Measurements from ENCODE around the gene FAM120B. TPM values are rescaled to one million over a fixed set of nuclear protein-coding genes. Genes with fewer than 3 reads are reported as not detected.

The FAM120B gene
- total and polyA plus RNA-seq, 2 donors (not counting 1 experiment from before 2014, with no cell fraction given), result 14.4 to 19.3 TPM

DNA sequence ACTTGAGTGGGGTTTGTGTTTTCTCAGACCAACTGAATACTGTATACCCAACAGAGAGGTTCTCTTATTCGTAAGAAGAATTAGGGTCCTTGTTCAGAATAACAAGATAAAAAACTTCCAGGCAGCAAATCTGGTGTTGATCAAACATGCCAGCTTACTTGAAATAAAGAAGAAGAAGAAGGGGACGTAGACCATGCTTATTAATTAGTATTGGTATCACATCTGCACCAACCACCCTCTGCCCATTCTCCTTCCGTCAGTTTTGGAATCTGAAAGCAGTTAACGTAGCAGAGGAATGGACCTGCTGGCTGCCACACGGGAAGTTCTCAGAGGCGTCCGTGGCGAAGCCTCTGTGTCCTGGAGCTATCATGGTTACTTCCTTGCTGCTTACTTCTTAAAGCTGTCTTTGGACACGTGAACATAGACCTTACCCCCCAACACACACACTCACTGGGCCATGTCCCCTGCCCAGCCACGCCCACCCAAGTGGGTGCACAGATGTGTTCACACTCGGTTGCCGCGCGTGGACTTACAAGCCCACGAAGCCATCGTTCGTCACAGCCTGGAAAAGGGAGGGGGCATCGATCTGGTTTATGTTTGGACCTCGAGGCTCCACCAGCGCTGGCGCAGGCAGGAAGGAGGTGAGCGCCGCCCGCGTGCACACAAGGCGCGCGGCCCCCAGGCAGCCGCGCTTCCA, 11.6 kb upstream of the FAM120B start:
- TF ChIP-seq, protein P1, sequence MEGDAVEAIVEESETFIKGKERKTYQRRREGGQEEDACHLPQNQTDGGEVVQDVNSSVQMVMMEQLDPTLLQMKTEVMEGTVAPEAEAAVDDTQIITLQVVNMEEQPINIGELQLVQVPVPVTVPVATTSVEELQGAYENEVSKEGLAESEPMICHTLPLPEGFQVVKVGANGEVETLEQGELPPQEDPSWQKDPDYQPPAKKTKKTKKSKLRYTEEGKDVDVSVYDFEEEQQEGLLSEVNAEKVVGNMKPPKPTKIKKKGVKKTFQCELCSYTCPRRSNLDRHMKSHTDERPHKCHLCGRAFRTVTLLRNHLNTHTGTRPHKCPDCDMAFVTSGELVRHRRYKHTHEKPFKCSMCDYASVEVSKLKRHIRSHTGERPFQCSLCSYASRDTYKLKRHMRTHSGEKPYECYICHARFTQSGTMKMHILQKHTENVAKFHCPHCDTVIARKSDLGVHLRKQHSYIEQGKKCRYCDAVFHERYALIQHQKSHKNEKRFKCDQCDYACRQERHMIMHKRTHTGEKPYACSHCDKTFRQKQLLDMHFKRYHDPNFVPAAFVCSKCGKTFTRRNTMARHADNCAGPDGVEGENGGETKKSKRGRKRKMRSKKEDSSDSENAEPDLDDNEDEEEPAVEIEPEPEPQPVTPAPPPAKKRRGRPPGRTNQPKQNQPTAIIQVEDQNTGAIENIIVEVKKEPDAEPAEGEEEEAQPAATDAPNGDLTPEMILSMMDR (conservative IDR thresholded peaks at IDR 0.05 in 1 of 2, IDR thresholded peaks at IDR 0.05 in 1 of 2; ENCODE audit: low read depth in 1 of 2, low read length in 2 of 2), result no peak
- peak; percentile 62 for TF ChIP-seq EZH2 (IDR thresholded peaks at IDR 0.05; ENCODE audit: low read length, missing control alignments)
- no peaks in the 10 kb centered on the region for H3K36me3 ChIP-seq (ENCODE audit: control insufficient read depth, insufficient read depth, low read length)
- H3K9ac ChIP-seq (ENCODE audit: insufficient read depth, low read length), result no peak overlapping the region
- H3K4me1 ChIP-seq (ENCODE audit: control insufficient read depth, extremely low read depth, insufficient read depth, low read length), result peaks cover 2% of the 10 kb centered on the region
- peak overlapping the region; percentile 90 for H3K4me2 ChIP-seq (ENCODE audit: extremely low read depth, insufficient read depth, low read length)
- no peak overlapping the region for H3K27ac ChIP-seq (ENCODE audit: insufficient read depth, low read length)
- no peak overlapping the region for H2AFZ ChIP-seq (ENCODE audit: low read length)
- H3K79me2 ChIP-seq (ENCODE audit: control insufficient read depth, insufficient read depth, low read length), result no peaks in the 10 kb centered on the region
- DNase-seq (ENCODE audit: low read depth in 2 of 2), result no peak
- H3K9me3 ChIP-seq (ENCODE audit: control insufficient read depth, insufficient read depth, low read depth, low read length), result no peaks in the 10 kb centered on the region
- H3K27me3 ChIP-seq (ENCODE audit: control insufficient read depth, insufficient read depth, low read length), result peaks cover 70% of the 10 kb centered on the region
- peak overlapping the region in 2 of 4 experiments; percentile 12 to 53 for H3K4me3 ChIP-seq (replicated peaks in 1 of 4; ENCODE audit: control extremely low read depth in 1 of 4, insufficient read depth in 1 of 4, low read depth in 3 of 4, low read length in 4 of 4)
- no peaks in the 10 kb centered on the region for H4K20me1 ChIP-seq (ENCODE audit: control insufficient read depth, extremely low read depth, insufficient read depth, low read length)

DNA sequence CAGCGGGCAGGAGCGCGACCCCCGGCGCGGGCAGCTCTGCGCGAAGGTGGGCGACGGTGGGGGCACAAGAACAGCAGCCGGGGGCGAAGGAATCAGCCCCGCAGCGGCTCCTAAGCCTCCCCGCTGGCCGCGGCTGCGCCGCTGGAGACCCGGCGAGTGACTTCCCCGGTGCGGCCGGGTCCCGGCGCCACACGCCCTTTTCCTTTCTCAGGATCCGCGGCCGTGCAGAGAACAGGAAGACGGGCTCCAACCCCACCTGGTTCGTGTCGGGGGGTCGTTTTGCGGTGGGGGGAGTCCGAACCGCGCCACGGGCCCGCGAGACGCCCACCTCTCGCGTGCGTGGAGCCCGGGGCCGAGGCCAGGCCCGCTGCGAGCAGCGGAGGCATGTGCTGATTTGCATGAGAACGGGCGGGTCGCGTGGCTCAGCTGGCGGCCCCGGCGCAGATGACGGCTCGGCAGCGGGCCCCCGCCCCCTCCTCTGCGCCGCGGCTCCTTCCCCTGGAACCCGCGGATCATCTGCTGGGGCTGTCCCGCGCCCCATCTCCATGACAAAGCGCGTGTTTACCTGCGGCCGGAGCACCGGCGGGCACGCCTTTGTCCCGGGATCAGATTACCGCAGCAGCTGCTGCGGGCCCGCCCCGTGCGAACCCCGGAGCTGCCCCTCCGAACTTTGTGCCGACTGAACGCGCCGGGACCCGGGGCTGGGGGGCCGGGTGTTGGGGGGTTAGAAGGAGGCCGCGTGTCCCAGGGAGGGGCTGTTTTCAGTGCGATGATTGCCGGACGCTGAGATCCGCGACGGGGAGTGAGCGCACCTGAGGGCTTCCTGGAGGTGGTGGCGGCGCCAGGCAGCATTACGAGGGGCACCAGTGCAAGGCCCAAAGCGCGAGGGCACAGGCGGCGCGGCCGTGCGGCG, 10.8 kb upstream of the FAM120B start:
- H3K27ac ChIP-seq (ENCODE audit: insufficient read depth, low read length), result no peak overlapping the region
- no peaks in the 10 kb centered on the region for H3K79me2 ChIP-seq (ENCODE audit: control insufficient read depth, insufficient read depth, low read length)
- H4K20me1 ChIP-seq (ENCODE audit: control insufficient read depth, extremely low read depth, insufficient read depth, low read length), result no peaks in the 10 kb centered on the region
- peak overlapping the region in 3 of 4 experiments; percentile 12 to 53 (median 30) for H3K4me3 ChIP-seq (replicated peaks in 1 of 4; ENCODE audit: control extremely low read depth in 1 of 4, insufficient read depth in 1 of 4, low read depth in 3 of 4, low read length in 4 of 4)
- TF ChIP-seq, protein P1 (conservative IDR thresholded peaks at IDR 0.05 in 1 of 2, IDR thresholded peaks at IDR 0.05 in 1 of 2; ENCODE audit: low read depth in 1 of 2, low read length in 2 of 2), result no peak
- TF ChIP-seq EZH2 (IDR thresholded peaks at IDR 0.05; ENCODE audit: low read length, missing control alignments), result peak; percentile 93
- H3K36me3 ChIP-seq (ENCODE audit: control insufficient read depth, insufficient read depth, low read length), result no peaks in the 10 kb centered on the region
- H3K27me3 ChIP-seq (ENCODE audit: control insufficient read depth, insufficient read depth, low read length), result peaks cover 70% of the 10 kb centered on the region
- no peak for DNase-seq (ENCODE audit: low read depth in 2 of 2)
- peak overlapping the region; percentile 7 for H3K9ac ChIP-seq (ENCODE audit: insufficient read depth, low read length)
- H3K4me2 ChIP-seq (ENCODE audit: extremely low read depth, insufficient read depth, low read length), result peak overlapping the region; percentile 90
- H3K4me1 ChIP-seq (ENCODE audit: control insufficient read depth, extremely low read depth, insufficient read depth, low read length), result peaks cover 2% of the 10 kb centered on the region
- no peak overlapping the region for H2AFZ ChIP-seq (ENCODE audit: low read length)
- H3K9me3 ChIP-seq (ENCODE audit: control insufficient read depth, insufficient read depth, low read depth, low read length), result no peaks in the 10 kb centered on the region

DNA sequence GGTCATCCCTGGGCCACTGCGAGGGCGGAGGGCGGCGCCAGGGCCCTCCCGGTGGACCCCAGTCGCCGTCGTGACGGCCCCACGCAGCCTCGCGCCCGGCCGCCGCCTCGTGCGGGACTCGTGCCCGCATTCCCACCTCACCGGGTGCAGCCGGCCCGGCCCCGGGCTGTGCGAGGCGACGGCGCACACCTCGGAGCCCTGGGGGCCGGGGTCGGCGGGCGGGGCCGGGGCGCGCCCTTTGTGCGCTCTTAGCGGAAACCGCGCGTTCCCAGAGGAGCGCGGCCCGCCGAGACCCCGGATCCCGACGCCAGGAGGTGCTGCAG, 10.2 kb upstream of the FAM120B start:
- no peak for DNase-seq (ENCODE audit: low read depth in 2 of 2)
- Histone ChIP-seq H3K4me3 (replicated peaks in 1 of 4; ENCODE audit: control extremely low read depth in 1 of 4, insufficient read depth in 1 of 4, low read depth in 3 of 4, low read length in 4 of 4) (no peak overlapping the region), H3K9me3 (ENCODE audit: control insufficient read depth, insufficient read depth, low read depth, low read length) (no peaks in the 10 kb centered on the region), H2AFZ (ENCODE audit: low read length) (no peak overlapping the region), H3K4me2 (ENCODE audit: extremely low read depth, insufficient read depth, low read length) (no peak overlapping the region), H3K79me2 (ENCODE audit: control insufficient read depth, insufficient read depth, low read length) (no peaks in the 10 kb centered on the region), H3K4me1 (ENCODE audit: control insufficient read depth, extremely low read depth, insufficient read depth, low read length) (peaks cover 2% of the 10 kb centered on the region), H3K27me3 (ENCODE audit: control insufficient read depth, insufficient read depth, low read length) (peaks cover 70% of the 10 kb centered on the region), H4K20me1 (ENCODE audit: control insufficient read depth, extremely low read depth, insufficient read depth, low read length) (no peaks in the 10 kb centered on the region), H3K27ac (ENCODE audit: insufficient read depth, low read length) (no peak overlapping the region), H3K9ac (ENCODE audit: insufficient read depth, low read length) (no peak overlapping the region), H3K36me3 (ENCODE audit: control insufficient read depth, insufficient read depth, low read length) (no peaks in the 10 kb centered on the region)
- TF ChIP-seq, protein P1 (conservative IDR thresholded peaks at IDR 0.05 in 1 of 2, IDR thresholded peaks at IDR 0.05 in 1 of 2; ENCODE audit: low read depth in 1 of 2, low read length in 2 of 2), result no peak
- TF ChIP-seq EZH2 (IDR thresholded peaks at IDR 0.05; ENCODE audit: low read length, missing control alignments), result no peak
